RWPE1 (cell line): Measurements from ENCODE around the gene NOS3.
A peak's percentile ranks its signal among the peaks of the same experiment; 100 is the strongest.
"Not testable (repeated sequence)": the region's sequence is repeated elsewhere in the genome, so short reads cannot be mapped to it uniquely, and the experiment has no call there.

Experiments
- CTCF ChIA-PET: fragments of 350-600 bp; sonication (Branson Sonifier 250); formaldehyde crosslinking; extraction: SDS; loops from one replicate; lab custom pipeline; 2021; lab: Yijun Ruan, JAX
- POLR2A ChIA-PET: fragments of 400-600 bp; formaldehyde crosslinking; extraction: SDS; loops from one replicate; lab custom pipeline; 2020; ENCODE audit warnings: antibody characterized with exemption; ENCODE audit not compliant: low non-redundant PET; lab: Yijun Ruan, JAX
- DNase-seq: peaks from one replicate; pipeline ENCODE4 v3.0.0; 2012; ENCODE audit warnings: low spot score
- H3K27ac ChIP-seq: fragments of 450-650 bp; 2 replicates; pipeline ENCODE4 v1.5.1; 2017
- CTCF ChIP-seq: fragments of 450-650 bp; conservative IDR thresholded peaks from 2 replicates; pipeline ENCODE4 v1.5.1; 2017; ENCODE audit warnings: low read depth, mild to moderate bottlenecking

The NOS3 gene

GRCh38 chr7:151010037-151010306, 19.2 kb downstream of the NOS3 start:
- DNase-seq, result no peak
- TF ChIP-seq CTCF, result no peak
- ChIA-PET CTCF (interaction anchor here (0.6 to 1.3 kb wide), 2 partner anchors 9 to 18 kb away, joined by 3 to 5 read pairs; partner anchors contain the start of gene ABCB8), POLR2A (no interaction called here)
- H3K27ac ChIP-seq, result no peak overlapping the region

GRCh38 chr7:151010307-151011096, 19.7 kb downstream of the NOS3 start:
- POLR2A ChIA-PET, result no interaction called here
- DNase-seq, result no peak
- CTCF ChIA-PET, result interaction anchor here (0.6 to 1.3 kb wide), 2 partner anchors 8 to 18 kb away, joined by 3 to 5 read pairs; partner anchors contain the start of gene ABCB8
- no peak overlapping the region for H3K27ac ChIP-seq
- TF ChIP-seq CTCF, result no peak

- ChIA-PET POLR2A (no interaction called here), CTCF (no interaction called here)
- no peak overlapping the region for H3K27ac ChIP-seq
- no peak for TF ChIP-seq CTCF
- no peak for DNase-seq
Observed at GRCh38 chr7:151011097-151011409, 20.2 kb downstream of the NOS3 start.

GRCh38 chr7:151011616-151012015, 20.8 kb downstream of the NOS3 start:
- DNase-seq, POLR2A ChIA-PET, CTCF ChIA-PET, H3K27ac ChIP-seq: not testable (repeated sequence)

GRCh38 chr7:151012031-151012692, 21.3 kb downstream of the NOS3 start:
- TF ChIP-seq CTCF, result no peak
- ChIA-PET POLR2A (no interaction called here), CTCF (interaction anchor here (0.9 to 1.1 kb wide), 2 partner anchors 10 to 99 kb away, joined by 3 read pairs; no protein-coding TSS in a partner anchor)
- peak overlapping the region; percentile 7; the same call in 1 of the 2 replicates for H3K27ac ChIP-seq
- DNase-seq, result no peak

GRCh38 chr7:151012911-151013347, 22.1 kb downstream of the NOS3 start:
- POLR2A ChIA-PET, result no interaction called here
- no peak overlapping the region for H3K27ac ChIP-seq
- CTCF ChIA-PET, result interaction anchor here (0.9 to 1.1 kb wide), 2 partner anchors 9 to 98 kb away, joined by 3 read pairs; no protein-coding TSS in a partner anchor
- TF ChIP-seq CTCF, result peak; percentile 77
- DNase-seq, result peak; percentile 31

- no peak for TF ChIP-seq CTCF
- no peak for DNase-seq
- no peak overlapping the region for H3K27ac ChIP-seq
- CTCF ChIA-PET, result no interaction called here
- POLR2A ChIA-PET, result no interaction called here
Observed at GRCh38 chr7:151013356-151013732, 22.5 kb downstream of the NOS3 start.
